Measurements from ENCODE around the gene SLU7. TPM values are rescaled to one million over a fixed set of nuclear protein-coding genes. Genes with fewer than 3 reads are reported as not detected.
A peak's percentile ranks its signal among the peaks of the same experiment; 100 is the strongest.

The SLU7 gene
- total RNA-seq, 4 donors from 2014 or later = 43.5 to 82.0 (median 69.5) TPM

DNA sequence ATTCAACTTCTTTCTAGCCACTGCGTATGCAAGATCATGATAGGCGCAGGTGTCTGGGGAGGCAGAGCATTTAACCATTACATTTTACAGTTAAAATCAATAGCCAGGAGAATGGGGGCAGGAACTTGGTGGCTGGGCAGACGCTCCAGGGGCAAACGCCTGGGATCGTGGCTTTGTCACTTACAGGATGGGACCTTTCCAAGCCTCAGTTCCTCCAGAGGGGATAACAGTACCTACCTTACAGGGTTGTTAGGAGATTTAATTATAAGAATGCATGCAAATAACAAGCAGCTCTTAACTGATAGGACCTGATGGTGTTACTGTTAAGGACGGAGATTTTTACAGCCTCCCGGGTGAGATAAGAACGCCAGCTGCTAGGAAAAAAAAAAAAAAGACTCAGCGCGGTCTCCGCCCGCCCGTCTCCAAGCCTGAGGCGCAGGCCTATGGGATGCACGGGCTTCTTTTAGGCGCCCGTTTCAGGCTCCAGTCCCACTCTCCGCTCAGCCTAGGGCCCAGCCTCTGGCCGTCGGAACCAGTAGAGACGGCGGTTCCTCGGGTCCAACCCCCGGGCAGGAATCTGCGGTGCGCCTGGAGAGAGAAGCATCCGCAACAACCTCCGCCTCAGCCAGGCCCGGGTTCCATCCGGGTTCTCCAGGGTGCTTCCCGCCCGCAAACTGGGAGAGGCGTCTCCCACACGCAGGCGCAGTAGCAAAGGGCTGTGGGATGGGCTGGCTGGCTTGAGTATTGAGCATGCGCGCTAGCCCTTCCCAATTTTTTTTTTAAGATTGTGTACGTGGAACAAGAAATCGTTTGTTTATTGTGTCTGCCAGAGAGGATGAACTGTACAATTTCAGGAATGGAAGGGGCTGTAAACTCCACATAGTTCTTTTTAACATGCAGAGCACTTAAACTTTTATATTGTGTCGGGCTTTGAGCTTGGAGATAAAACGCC, 19.2 kb downstream of the SLU7 start, which contains the start of gene FAM200C:
Gene FAM200C (minus strand): TSS at position 653 of the 952 bp plus-strand sequence. CDS start 4,564 bp downstream, outside the sequence.
- no peaks in the 10 kb centered on the region for H3K27me3 ChIP-seq
- DNase-seq (ENCODE audit: extremely low spot score) = peak; percentile 94
- H3K36me3 ChIP-seq = peaks cover 29 to 43% (median 33%) of the 10 kb centered on the region in 4 donors
- TF ChIP-seq POLR2A (IDR thresholded peaks at IDR 0.05; ENCODE audit: low read depth) = peak; percentile 81
- TF ChIP-seq POLR2AphosphoS5 (IDR thresholded peaks at IDR 0.05) = peak; percentile 97 to 98
- TF ChIP-seq, protein P1, sequence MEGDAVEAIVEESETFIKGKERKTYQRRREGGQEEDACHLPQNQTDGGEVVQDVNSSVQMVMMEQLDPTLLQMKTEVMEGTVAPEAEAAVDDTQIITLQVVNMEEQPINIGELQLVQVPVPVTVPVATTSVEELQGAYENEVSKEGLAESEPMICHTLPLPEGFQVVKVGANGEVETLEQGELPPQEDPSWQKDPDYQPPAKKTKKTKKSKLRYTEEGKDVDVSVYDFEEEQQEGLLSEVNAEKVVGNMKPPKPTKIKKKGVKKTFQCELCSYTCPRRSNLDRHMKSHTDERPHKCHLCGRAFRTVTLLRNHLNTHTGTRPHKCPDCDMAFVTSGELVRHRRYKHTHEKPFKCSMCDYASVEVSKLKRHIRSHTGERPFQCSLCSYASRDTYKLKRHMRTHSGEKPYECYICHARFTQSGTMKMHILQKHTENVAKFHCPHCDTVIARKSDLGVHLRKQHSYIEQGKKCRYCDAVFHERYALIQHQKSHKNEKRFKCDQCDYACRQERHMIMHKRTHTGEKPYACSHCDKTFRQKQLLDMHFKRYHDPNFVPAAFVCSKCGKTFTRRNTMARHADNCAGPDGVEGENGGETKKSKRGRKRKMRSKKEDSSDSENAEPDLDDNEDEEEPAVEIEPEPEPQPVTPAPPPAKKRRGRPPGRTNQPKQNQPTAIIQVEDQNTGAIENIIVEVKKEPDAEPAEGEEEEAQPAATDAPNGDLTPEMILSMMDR (IDR thresholded peaks at IDR 0.05) = no peak
- H3K27ac ChIP-seq (replicated peaks in 1 of 4) = peak within 1 kb of the TSS; percentile 84 to 93 (median 88)
- peaks cover 15 to 43% (median 37%) of the 10 kb centered on the region in 4 donors for H3K4me1 ChIP-seq
- H3K9me3 ChIP-seq = no peaks in the 10 kb centered on the region
- WGBS = 1% methylated on average over 16 of the region's 41 CpGs
- H3K4me3 ChIP-seq = peak within 1 kb of the TSS; percentile 54 to 83 (median 76)
- intact Hi-C loops (cut with DNase I) = loop anchor here (10.0 kb wide), 1 partner anchor 285 kb away; the partner anchor contains the start of gene PWWP2A

DNA sequence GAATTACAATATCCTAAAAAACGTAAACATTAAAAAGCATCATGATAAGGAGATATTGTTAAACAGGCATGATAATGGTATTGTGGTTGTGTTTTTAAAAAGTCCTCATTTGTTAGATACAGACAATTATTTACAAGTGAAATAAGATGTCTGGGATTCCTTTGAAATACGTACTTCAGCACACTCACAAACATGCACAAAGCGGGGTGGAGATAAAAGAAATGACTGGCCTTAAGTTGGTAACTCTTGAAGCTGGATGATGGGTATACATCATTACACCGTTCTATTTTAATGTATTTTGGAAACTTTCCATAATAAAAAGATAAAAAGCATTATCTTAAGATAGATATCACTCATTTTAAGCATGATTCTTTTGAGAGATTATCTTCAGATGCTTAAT, 20.1 kb downstream of the SLU7 start:
- TF ChIP-seq EP300 (IDR thresholded peaks at IDR 0.05) = no peak
- no peak for TF ChIP-seq POLR2A (IDR thresholded peaks at IDR 0.05; ENCODE audit: low read depth)
- TF ChIP-seq, protein P1 (IDR thresholded peaks at IDR 0.05) = no peak
- TF ChIP-seq POLR2AphosphoS5 (IDR thresholded peaks at IDR 0.05) = no peak
- Histone ChIP-seq H3K27ac (replicated peaks in 1 of 4) (peak overlapping the region in 2 of 4 donors; percentile 84 to 85), H3K9me3 (no peaks in the 10 kb centered on the region), H3K4me3 (peak overlapping the region; percentile 54 to 83 (median 76)), H3K36me3 (peaks cover 20 to 34% (median 24%) of the 10 kb centered on the region in 4 donors), H3K27me3 (no peaks in the 10 kb centered on the region), H3K4me1 (peaks cover 15 to 45% (median 41%) of the 10 kb centered on the region in 4 donors)
- 46% methylated on average over 4 of the region's 4 CpGs for WGBS
- no peak for DNase-seq (ENCODE audit: extremely low spot score)
- intact Hi-C loops (cut with DNase I) = loop anchor here (10.0 kb wide), 1 partner anchor 284 kb away; the partner anchor contains the start of gene PWWP2A

DNA sequence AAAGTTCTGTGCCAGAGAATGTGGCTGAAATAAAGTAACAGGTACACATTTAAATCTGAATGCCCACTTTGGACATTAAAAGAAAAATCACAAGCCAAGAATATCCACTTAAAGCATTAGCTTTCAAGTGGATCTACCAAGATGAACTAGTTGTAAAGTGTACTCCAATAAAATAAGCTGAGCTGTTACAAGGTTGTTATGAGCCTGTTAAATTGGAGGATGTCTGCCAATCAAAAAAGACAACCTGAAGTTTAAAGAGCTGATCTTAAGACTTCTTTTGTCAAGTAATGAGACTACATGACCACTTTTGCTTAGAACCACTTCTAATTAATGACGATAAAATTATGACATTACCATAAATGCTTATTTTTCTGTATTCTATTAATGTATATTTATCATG, 21.4 kb downstream of the SLU7 start:
- H3K27ac ChIP-seq (replicated peaks in 1 of 4) = no peak overlapping the region
- H3K36me3 ChIP-seq = peaks cover 8 to 21% (median 11%) of the 10 kb centered on the region in 4 donors
- 90% methylated on average over 1 of the region's 1 CpG for WGBS
- no peaks in the 10 kb centered on the region for H3K27me3 ChIP-seq
- no peaks in the 10 kb centered on the region for H3K9me3 ChIP-seq
- intact Hi-C loops (cut with DNase I) = loop anchor here (10.0 kb wide), 1 partner anchor 283 kb away; the partner anchor contains the start of gene PWWP2A
- no peak overlapping the region for H3K4me3 ChIP-seq
- DNase-seq (ENCODE audit: extremely low spot score) = no peak
- H3K4me1 ChIP-seq = peaks cover 15 to 58% (median 52%) of the 10 kb centered on the region in 4 donors
- no peak for TF ChIP-seq EP300 (IDR thresholded peaks at IDR 0.05)
- TF ChIP-seq, protein P1 (IDR thresholded peaks at IDR 0.05) = no peak
- TF ChIP-seq POLR2AphosphoS5 (IDR thresholded peaks at IDR 0.05) = no peak

DNA sequence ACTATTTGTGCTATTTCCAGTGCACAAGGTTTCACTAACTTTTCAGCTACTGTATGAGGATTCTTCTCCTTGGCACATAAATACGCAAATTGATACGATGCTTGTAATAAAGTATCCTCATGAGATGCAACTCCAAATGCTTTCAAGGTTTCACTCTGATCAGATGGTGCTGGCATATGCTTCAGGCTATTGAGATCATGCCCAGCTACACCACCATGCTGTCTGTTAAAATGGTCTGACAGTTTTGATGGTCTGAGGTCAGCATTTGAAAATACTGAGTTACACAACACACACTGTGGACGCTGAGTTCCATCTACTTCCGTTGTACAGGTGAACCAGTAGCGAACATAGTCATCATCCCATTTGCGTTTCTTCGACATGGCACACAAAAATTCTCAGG, 23.8 kb downstream of the SLU7 start:
- no peaks in the 10 kb centered on the region for H3K27me3 ChIP-seq
- H3K27ac ChIP-seq (replicated peaks in 1 of 4) = no peak overlapping the region
- no peak for DNase-seq (ENCODE audit: extremely low spot score)
- H3K4me1 ChIP-seq = peaks cover 15 to 53% (median 48%) of the 10 kb centered on the region in 4 donors
- H3K9me3 ChIP-seq = no peaks in the 10 kb centered on the region
- 90% methylated on average over 7 of the region's 7 CpGs for WGBS
- peaks cover 0 to 9% (median 1%) of the 10 kb centered on the region in 4 donors for H3K36me3 ChIP-seq
- intact Hi-C loops (cut with DNase I) = loop anchor here (10.0 kb wide), 1 partner anchor 280 kb away; the partner anchor contains the start of gene PWWP2A
- no peak overlapping the region for H3K4me3 ChIP-seq
- TF ChIP-seq, protein P1 (IDR thresholded peaks at IDR 0.05) = no peak
- no peak for TF ChIP-seq POLR2A (IDR thresholded peaks at IDR 0.05; ENCODE audit: low read depth)
- TF ChIP-seq POLR2AphosphoS5 (IDR thresholded peaks at IDR 0.05) = no peak
- no peak for TF ChIP-seq EP300 (IDR thresholded peaks at IDR 0.05)
